H7 (cell line): ENCODE measurements around the gene PSMD2. TPM values are rescaled to one million over a fixed set of nuclear protein-coding genes. Genes with fewer than 3 reads are reported as not detected.

Experiments
- DNase-seq: peaks from one replicate; pipeline ENCODE4 v3.0.0; 2012
- H3K27me3 ChIP-seq: 2 replicates; pipeline ENCODE4 v1.6.0; 2011; ENCODE audit warnings: mild to moderate bottlenecking, low read length; ENCODE audit not compliant: control insufficient read depth, insufficient read depth
- H3K36me3 ChIP-seq: replicated peaks from 2 replicates; pipeline ENCODE4 v1.5.1; 2011; ENCODE audit warnings: low read length; ENCODE audit not compliant: control insufficient read depth, insufficient read depth
- H3K4me3 ChIP-seq: 2 replicates; pipeline ENCODE4 v1.5.1; 2011; ENCODE audit warnings: low read depth, mild to moderate bottlenecking, control low read depth, low read length, moderate library complexity; ENCODE audit not compliant: insufficient read depth
- total RNA-seq: library from RNA; depleted of rRNA; stranded (reverse); fragments of >200 nt; shearing (Covaris generic); gene quantifications from 2 replicates; pipeline ENCODE4 v1.2.3, GENCODE V29; 2014; rRNA removed

Gene PSMD2
- total RNA-seq = 378 and 392 TPM in 2 replicates

DNA sequence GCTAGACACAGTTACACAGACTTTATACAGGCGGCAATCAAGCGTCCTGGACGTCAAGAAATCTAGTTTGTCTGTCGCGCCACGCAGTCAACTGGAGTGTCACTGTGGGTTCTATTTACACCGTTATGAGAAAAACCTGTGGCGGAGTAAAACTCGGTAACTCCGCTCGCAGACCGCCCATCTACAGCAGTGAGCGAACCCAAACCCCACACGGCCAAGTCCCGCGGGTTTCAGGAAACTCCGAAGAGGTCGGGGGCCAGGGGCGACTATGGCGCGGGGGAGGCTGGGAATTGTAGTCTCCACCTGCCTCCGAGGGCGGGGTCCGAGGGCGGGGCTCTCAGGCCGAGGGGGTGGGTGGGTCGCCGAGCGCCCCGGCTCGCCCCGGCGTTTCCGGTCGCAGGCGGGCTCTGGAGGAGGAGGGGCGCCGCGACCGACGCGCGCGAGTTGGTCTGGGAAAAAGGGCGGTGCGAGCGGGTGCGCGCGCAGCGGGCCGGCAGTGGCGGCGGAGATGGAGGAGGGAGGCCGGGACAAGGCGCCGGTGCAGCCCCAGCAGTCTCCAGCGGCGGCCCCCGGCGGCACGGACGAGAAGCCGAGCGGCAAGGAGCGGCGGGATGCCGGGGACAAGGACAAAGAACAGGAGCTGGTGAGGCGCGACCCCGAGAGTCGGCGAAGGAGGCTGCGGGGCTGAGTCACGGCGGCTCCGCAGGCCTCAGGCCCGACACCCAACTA is at the start of gene PSMD2:
TSS of gene PSMD2 (plus strand) at position 483 of the 729 bp plus-strand sequence. CDS start at position 509, 26 bp downstream.
- Histone ChIP-seq H3K27me3 (no peaks in the 10 kb centered on the region; the same call in 1 of the 2 replicates), H3K36me3 (peaks cover 33% of the 10 kb centered on the region), H3K4me3 (peak within 1 kb of the TSS; percentile 92)
- DNase-seq = peak; percentile 100

DNA sequence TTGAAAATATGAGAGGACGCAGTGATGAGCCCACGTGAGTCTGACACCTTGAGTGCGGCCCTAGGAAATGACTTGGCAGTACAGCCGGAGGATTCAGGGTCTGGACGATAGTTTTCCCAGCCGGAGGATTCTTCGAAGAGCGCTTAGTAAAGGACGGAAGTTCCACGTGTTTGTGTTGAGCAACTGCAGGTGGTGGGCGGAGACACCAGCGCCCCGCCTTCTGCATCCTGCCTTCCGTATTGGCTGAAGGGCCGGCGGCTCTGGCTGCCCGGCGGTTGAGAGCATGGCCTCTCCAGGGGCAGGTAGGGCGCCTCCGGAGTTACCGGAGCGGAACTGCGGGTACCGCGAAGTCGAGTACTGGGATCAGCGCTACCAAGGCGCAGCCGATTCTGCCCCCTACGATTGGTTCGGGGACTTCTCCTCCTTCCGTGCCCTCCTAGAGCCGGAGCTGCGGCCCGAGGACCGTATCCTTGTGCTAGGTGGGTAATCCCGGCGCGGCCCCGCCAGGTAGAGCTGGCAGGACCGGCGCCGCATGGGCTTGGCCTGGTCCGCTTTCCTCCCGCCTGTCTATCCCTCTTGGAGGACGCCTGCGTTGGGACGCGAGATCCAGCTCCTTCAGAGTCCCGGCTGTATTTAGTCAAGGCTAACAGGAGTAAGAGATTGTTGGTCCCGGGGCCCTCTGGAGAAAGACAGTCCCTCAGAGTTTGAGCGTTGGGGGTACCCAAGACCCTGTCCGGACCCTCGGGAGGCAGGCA is 49.5 kb upstream of the PSMD2 start, which contains the start of gene EEF1AKMT4:
TSS of gene EEF1AKMT4 (plus strand) at position 261 of the 755 bp plus-strand sequence. CDS start at position 284, 23 bp downstream.
- Histone ChIP-seq H3K4me3 (peak within 1 kb of the TSS; percentile 90), H3K27me3 (no peaks in the 10 kb centered on the region), H3K36me3 (peaks cover 9% of the 10 kb centered on the region)
- peak; percentile 97 for DNase-seq

DNA sequence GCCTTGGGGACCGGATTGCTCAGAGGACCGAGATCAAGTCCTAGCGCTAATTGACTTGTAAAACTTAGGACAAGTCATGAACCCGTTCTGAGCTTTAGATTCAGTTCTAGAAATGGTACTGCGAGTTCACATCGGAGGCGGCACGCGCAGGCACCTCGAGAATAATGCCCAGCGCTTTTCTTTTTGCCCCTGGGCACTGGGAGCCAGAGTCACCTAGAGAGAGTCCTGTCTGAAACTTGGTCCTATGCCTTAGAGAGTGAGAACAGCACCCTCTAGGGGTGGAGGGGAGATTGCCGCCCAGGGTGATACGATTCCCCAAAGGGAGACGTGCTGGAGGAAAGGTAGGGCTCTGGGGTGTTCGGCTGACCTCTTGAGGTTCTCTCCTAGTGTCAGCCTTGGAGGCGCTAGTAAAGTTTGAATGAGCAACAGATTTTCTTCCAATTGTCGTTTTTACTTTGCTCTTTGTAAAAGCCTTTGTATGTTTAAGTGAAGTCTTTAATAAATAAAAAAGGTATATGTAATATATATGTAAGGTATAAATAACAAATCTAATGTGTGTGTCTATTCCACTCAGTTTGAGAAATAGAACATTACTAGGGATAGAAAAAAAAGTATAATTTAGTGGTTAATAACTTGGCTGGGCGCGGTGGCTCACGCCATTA is 48.7 kb upstream of the PSMD2 start:
- no peaks in the 10 kb centered on the region for H3K27me3 ChIP-seq
- H3K4me3 ChIP-seq = peak overlapping the region; percentile 76
- H3K36me3 ChIP-seq = peaks cover 3% of the 10 kb centered on the region
- DNase-seq = peak; percentile 94

DNA sequence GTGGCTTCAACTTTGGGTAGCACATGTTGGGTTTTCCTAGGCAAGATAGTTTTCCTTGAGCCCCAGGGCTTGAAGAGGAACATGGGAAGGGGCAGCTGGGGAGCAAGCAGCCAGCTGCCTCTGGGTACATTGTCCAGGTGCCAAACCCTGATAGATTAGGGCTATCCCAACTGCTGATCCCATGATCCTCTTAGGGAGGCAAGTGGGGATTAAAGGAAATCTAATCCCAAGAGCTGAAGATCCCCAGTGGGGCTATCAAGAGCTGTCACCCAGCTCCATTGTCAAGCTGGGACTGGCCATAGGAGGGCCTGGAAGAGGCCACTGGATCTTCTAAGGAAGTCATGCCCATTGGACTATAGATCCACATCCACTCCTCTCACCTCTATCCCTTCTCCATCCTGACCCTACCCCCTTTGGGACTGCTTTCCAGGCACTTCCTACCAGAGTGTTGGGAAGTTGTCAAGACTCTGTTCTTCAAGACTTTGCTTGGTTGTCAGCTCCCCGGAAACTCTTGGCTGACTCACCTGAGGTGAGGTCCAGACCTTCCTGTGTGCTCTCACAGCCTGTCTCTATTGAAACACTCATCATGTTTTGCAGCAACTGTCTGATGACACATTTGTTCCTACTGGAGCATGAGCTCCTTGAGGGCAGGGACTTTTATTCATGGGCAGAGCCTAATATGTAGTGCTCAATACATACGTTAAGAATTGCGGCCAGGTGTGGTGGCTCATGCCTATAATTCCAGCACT is 43.6 kb upstream of the PSMD2 start:
- DNase-seq = peak; percentile 18
- Histone ChIP-seq H3K4me3 (no peak overlapping the region), H3K36me3 (no peaks in the 10 kb centered on the region), H3K27me3 (peaks cover 29% of the 10 kb centered on the region)

DNA sequence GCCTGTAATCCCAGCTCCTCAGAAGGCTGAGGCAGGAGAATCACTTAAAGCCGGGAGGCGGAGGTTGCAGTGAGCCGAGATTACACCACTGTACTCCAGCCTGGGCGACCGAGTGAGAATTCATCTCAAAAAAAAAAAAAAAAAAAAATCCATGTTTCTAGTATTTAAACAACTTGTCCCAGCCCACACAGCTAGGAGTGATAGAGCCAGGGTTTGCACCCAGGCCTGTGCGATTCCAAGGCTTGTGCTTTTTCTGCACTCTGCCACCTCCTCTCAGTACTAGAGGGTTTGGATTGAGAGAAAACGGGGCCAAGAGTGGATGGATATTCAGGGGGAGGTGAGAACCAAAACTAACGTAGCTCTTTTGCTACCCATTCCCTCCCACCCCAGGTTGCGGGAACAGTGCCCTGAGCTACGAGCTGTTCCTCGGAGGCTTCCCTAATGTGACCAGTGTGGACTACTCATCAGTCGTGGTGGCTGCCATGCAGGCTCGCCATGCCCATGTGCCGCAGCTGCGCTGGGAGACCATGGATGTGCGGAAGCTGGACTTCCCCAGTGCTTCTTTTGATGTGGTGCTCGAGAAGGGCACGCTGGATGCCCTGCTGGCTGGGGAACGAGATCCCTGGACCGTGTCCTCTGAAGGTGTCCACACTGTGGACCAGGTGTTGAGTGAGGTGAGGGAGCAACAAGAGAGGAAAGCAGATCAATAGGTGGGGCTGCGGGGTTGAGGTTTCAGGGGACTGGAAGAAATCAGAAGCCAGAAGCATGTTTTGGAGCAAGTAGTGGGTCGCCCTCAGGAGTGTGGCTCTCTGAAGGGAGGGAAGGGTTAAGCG is 41.7 kb upstream of the PSMD2 start:
- DNase-seq = peak; percentile 19
- H3K27me3 ChIP-seq = peaks cover 43% of the 10 kb centered on the region
- no peak overlapping the region for H3K4me3 ChIP-seq
- H3K36me3 ChIP-seq = no peaks in the 10 kb centered on the region

DNA sequence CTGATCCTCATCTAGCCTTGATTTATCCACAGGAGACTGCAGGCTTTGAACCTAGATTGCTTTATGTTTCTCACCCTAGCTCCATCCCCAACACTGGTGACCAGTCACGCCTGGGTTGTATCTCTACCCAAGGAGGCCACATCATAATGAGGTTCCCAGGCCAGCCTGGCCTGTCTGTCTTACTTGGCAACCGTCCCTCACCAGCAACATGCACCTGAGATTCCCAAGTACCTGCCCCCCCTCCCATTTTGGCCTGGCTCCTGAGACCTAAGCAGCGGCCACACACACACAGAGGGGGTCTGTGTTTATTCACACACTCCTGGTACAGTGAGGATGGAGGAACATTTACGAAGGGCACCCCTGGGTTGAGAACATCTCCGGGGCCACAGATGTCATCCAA is 40.1 kb upstream of the PSMD2 start:
- H3K4me3 ChIP-seq = no peak overlapping the region
- peak; percentile 36 for DNase-seq
- H3K36me3 ChIP-seq = no peaks in the 10 kb centered on the region
- peaks cover 56% of the 10 kb centered on the region for H3K27me3 ChIP-seq

DNA sequence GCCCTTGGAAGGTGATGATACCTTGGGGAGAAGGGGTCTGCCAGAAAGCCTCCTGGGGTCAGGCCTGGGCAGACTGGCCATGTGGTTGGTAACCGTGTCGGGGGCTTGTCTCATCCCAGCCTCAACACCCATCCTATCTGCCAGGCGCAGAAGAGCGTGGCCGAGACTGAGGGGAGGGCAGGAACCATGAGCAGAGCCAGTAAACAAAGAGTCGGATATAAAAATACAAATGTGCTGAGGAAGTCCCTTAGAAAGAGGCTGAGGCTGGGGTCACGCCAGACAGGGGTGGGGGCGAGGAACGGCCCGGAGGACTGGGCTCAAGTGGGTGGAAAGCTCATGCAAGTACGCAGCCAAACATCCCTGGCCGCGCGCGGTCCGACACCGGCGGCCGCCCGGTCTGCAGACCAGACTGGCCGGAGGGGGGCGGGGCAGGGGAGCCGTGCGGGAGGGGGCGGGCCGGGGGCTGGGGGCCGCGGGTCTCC is 39.6 kb upstream of the PSMD2 start:
- no peak overlapping the region for H3K4me3 ChIP-seq
- H3K36me3 ChIP-seq = no peaks in the 10 kb centered on the region
- peaks cover 56% of the 10 kb centered on the region for H3K27me3 ChIP-seq
- no peak for DNase-seq

DNA sequence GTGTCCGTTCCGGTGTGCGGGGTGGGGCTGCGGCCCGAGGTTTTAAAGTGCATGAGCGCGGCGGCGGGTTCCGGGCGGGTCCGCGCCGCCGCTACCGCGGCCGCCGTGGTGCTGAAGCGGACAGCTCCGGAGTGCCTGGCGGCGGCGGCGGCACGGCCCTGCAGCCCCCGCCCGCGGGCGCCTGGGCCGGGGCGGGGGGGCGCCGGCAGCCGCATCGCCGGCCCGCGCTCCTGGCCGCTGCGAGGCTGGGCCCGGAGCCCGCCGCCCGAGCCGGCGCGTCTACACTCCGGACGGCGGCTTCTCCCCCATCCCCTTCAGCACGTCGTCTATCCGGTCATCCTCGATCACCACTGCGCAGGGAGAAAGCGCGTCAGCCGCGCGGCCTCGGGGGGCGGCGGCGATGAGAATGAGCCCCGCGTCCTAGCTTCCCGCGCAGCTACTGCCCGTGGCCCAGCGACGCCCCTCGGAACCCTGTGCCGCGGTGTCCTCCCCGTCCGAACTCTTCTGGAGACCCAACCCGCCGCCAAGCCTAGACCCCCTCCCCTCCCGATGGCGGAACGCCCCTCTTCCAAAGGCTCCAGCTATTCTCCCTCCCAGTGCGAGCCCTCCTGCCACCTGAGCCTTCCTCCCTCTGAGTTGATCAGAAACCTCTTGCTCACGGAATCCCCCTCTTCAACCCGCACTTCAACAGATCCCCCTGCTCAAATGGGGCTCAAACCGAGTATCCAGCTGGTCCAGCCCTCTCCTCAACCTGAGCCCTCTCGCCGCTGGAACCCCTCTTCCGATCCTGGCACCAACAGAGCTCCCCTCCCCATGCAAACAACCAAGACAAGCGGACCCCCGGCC is 38.9 kb upstream of the PSMD2 start:
- no peaks in the 10 kb centered on the region for H3K36me3 ChIP-seq
- peak overlapping the region; percentile 74 for H3K4me3 ChIP-seq
- peaks cover 56% of the 10 kb centered on the region for H3K27me3 ChIP-seq
- DNase-seq = peak; percentile 96

DNA sequence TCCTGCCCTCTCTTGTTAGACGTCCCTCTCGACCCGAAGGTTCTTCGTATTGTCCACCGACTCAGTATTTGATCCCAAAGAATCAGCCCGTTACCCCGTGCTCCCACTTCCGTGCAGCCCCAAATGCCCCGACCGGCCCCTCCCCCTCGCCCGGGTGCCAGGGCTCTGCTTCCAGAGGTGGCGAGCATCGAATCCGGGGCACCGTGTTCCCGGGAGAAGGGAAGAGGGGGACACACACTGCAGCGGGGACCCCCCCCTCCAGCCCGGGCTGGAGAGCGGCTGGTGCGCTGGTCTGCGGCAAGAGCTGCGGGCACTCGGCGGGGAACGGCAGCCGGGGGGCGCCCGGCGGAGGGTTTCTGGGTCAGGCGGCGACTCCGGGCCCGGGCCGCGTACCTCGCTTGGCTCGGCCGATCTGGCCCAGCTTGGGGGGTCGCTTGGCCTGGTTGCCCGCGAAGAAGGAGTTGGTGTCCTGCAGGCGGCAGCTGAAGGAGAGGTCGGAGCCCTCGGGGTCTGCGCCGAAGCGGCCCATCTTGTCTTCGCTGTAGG is 38.2 kb upstream of the PSMD2 start:
- Histone ChIP-seq H3K36me3 (no peaks in the 10 kb centered on the region), H3K27me3 (peaks cover 56% of the 10 kb centered on the region), H3K4me3 (peak overlapping the region; percentile 74)
- DNase-seq = peak; percentile 82

DNA sequence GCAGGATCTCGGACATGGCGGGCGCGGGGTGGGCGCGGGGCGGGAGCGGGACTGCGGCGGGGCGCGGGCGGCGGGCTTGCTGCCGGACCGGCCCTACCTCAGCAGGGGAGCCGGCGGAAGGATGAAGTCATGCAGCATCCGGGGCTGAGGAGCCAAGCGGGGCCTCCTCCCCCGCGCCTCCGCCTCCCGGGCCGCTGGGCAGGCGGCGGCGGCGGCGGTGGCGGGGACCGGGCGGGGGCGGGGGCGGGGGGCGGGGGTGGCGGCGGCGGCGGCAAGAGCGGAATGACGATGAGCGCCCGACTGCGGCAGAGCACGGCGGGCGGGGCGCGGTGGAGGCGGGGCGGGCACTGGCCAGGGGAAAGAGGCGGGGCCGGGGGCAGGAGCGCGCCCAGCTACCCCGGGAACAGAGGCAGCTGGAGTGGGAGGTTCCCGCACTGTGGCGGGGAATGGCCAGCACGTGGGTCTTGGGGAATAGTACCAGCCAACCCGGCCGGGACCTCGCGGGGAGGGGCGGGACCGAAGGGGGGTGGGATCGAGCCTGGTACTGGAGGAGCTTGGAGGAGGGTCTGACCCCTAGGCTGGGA is 37.7 kb upstream of the PSMD2 start, which contains the start of gene CAMK2N2:
TSS of gene CAMK2N2 (minus strand) at position 284 of the 584 bp plus-strand sequence. CDS start at position 16, 268 bp downstream.
- H3K36me3 ChIP-seq = no peaks in the 10 kb centered on the region
- DNase-seq = peak; percentile 98
- peak within 1 kb of the TSS; percentile 74 for H3K4me3 ChIP-seq
- peaks cover 56% of the 10 kb centered on the region for H3K27me3 ChIP-seq

DNA sequence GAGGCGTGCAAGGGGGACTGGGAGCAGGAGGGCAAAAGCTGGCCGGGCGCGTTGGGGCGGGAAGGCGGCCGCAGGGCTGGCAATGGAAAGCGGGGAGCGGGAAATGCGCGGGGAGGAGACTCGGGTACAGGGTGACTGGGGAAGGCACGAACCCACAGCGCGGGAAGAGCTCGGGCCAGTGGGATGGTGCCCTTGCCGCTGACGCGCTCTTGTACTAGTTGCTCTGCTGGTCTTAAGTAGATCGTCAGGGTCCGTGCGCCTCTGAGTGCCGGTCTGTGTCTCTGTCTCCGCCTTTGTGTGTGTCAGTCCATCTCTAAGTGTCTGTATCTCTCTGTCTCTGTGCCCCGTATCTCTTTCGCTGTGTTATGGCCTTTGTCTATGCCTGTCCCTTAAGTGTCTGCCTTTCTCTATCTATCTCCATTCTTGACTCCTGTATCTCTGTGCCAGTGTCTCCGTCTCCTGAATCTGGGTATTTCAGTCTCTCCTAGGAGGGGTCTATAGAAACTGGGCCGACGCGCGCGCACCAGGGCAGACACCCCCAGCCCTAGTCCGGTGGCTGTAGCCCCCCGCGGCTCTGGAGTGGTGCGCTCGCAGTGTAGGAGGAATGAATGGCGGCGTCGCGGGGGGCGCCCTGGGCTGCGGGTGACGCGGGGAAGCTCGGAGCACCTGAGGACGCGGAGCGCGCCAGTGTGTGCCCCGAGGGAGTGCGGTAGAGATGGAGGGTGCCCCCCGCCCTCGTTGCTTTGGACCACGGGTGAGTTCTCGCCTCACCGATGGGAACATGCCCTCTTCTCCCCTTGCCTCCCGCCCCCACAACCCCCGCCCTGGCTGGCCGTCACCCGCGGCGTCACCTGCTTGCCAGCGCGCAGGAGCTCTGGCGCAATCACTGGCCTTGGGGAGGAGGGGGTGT is 36.9 kb upstream of the PSMD2 start:
- peak; percentile 83 for DNase-seq
- Histone ChIP-seq H3K36me3 (no peaks in the 10 kb centered on the region), H3K4me3 (peak overlapping the region; percentile 74), H3K27me3 (peaks cover 56% of the 10 kb centered on the region)
